ENCODE results near the gene TALDO1. TPM values are rescaled to one million over a fixed set of nuclear protein-coding genes. Genes with fewer than 3 reads are reported as not detected.

TALDO1 gene
- total and polyA plus RNA-seq, 3 donors from 2014 or later: 84.8 to 88.1 (median 86.6) TPM

- intact Hi-C loops (cut with DNase I; ENCODE audit: low total_unique reads): no loop called here
- WGBS, 2 donors: 90 to 93% methylated on average over 8 of the region's 8 CpGs
- H3K36me3 ChIP-seq (ENCODE audit: low read depth, missing control alignments): no peaks in the 10 kb centered on the region
Observed at GRCh38 chr11:761526-762108, 14.4 kb downstream of the TALDO1 start.

GRCh38 chr11:762421-763072 lies 15.3 kb downstream of the TALDO1 start:
- Histone ChIP-seq H3K36me3 (ENCODE audit: low read depth, missing control alignments) (no peaks in the 10 kb centered on the region), H3K9me3 (no peaks in the 10 kb centered on the region), H3K4me1 (no peaks in the 10 kb centered on the region), H3K4me3 (no peak overlapping the region), H3K27ac (no peak overlapping the region), H3K27me3 (no peaks in the 10 kb centered on the region)
- intact Hi-C loops (cut with DNase I; ENCODE audit: low total_unique reads): no loop called here
- 67 to 70% methylated on average over 7 to 10 of the region's 10 CpGs for WGBS, 2 donors
- TF ChIP-seq, protein P1, sequence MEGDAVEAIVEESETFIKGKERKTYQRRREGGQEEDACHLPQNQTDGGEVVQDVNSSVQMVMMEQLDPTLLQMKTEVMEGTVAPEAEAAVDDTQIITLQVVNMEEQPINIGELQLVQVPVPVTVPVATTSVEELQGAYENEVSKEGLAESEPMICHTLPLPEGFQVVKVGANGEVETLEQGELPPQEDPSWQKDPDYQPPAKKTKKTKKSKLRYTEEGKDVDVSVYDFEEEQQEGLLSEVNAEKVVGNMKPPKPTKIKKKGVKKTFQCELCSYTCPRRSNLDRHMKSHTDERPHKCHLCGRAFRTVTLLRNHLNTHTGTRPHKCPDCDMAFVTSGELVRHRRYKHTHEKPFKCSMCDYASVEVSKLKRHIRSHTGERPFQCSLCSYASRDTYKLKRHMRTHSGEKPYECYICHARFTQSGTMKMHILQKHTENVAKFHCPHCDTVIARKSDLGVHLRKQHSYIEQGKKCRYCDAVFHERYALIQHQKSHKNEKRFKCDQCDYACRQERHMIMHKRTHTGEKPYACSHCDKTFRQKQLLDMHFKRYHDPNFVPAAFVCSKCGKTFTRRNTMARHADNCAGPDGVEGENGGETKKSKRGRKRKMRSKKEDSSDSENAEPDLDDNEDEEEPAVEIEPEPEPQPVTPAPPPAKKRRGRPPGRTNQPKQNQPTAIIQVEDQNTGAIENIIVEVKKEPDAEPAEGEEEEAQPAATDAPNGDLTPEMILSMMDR (IDR thresholded peaks at IDR 0.05): no peak
- TF ChIP-seq POLR2A (IDR thresholded peaks at IDR 0.05): no peak
- DNase-seq: no peak

More at GRCh38 chr11:761526-762108, 14.4 kb downstream of the TALDO1 start:
- Histone ChIP-seq H3K27ac (no peak overlapping the region), H3K4me3 (no peak overlapping the region), H3K27me3 (no peaks in the 10 kb centered on the region), H3K9me3 (no peaks in the 10 kb centered on the region), H3K4me1 (no peaks in the 10 kb centered on the region)
- TF ChIP-seq, protein P1 (IDR thresholded peaks at IDR 0.05): no peak
- no peak for TF ChIP-seq POLR2A (IDR thresholded peaks at IDR 0.05)
- no peak for DNase-seq

GRCh38 chr11:763073-763463 lies 15.8 kb downstream of the TALDO1 start:
- DNase-seq: no peak
- Histone ChIP-seq H3K4me3 (no peak overlapping the region), H3K36me3 (ENCODE audit: low read depth, missing control alignments) (no peaks in the 10 kb centered on the region), H3K9me3 (no peaks in the 10 kb centered on the region), H3K27ac (no peak overlapping the region), H3K27me3 (no peaks in the 10 kb centered on the region), H3K4me1 (no peaks in the 10 kb centered on the region)
- 69 to 76% methylated on average over 17 to 19 of the region's 24 CpGs for WGBS, 2 donors
- intact Hi-C loops (cut with DNase I; ENCODE audit: low total_unique reads): no loop called here
- TF ChIP-seq, protein P1 (IDR thresholded peaks at IDR 0.05): no peak
- no peak for TF ChIP-seq POLR2A (IDR thresholded peaks at IDR 0.05)

- TF ChIP-seq POLR2A (IDR thresholded peaks at IDR 0.05): no peak
- TF ChIP-seq, protein P1 (IDR thresholded peaks at IDR 0.05): no peak
- no peak overlapping the region for H3K27ac ChIP-seq
- intact Hi-C loops (cut with DNase I; ENCODE audit: low total_unique reads): no loop called here
- no peak for DNase-seq
- no peaks in the 10 kb centered on the region for H3K9me3 ChIP-seq
- H3K4me3 ChIP-seq: no peak overlapping the region
- no peaks in the 10 kb centered on the region for H3K36me3 ChIP-seq (ENCODE audit: low read depth, missing control alignments)
- whole genome bisulfite sequencing, 2 donors: 71 to 90% methylated on average over 17 to 22 of the region's 22 CpGs
- H3K27me3 ChIP-seq: no peaks in the 10 kb centered on the region
- no peaks in the 10 kb centered on the region for H3K4me1 ChIP-seq
Observed at GRCh38 chr11:763549-764321, 16.5 kb downstream of the TALDO1 start.

All from testis (tissue), 3 donors.